ENCODE data around the gene VMP1. TPM values are rescaled to one million over a fixed set of nuclear protein-coding genes. Genes with fewer than 3 reads are reported as not detected.

Gene VMP1
- total and polyA plus RNA-seq, 12 donors = 52.4 to 335 (median 130) TPM

DNA sequence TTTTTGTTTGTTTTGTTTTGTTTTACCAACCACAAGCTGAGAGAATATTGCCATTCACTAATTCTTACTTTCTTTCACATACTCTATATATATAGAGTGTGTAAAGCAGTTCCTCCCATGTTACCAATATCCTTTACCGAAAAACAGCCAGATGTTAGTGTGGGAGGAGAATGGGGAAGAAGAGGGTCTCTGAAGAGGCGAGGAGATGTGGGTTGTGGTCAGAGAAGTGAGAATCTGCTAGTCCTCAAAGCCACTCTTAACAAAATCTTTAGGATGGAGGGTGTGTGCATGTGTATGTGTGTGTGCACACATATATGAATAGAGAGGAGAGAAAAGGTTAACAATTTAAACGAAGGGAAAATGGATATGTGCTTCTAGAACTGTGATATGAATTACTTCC lies 104.7 kb downstream of the VMP1 start:
- no peak for TF ChIP-seq POLR2A (IDR thresholded peaks at IDR 0.05)
- TF ChIP-seq, protein P1, sequence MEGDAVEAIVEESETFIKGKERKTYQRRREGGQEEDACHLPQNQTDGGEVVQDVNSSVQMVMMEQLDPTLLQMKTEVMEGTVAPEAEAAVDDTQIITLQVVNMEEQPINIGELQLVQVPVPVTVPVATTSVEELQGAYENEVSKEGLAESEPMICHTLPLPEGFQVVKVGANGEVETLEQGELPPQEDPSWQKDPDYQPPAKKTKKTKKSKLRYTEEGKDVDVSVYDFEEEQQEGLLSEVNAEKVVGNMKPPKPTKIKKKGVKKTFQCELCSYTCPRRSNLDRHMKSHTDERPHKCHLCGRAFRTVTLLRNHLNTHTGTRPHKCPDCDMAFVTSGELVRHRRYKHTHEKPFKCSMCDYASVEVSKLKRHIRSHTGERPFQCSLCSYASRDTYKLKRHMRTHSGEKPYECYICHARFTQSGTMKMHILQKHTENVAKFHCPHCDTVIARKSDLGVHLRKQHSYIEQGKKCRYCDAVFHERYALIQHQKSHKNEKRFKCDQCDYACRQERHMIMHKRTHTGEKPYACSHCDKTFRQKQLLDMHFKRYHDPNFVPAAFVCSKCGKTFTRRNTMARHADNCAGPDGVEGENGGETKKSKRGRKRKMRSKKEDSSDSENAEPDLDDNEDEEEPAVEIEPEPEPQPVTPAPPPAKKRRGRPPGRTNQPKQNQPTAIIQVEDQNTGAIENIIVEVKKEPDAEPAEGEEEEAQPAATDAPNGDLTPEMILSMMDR (IDR thresholded peaks at IDR 0.05) = no peak
- peaks cover 0 to 10% of the 10 kb centered on the region in 2 donors for H3K36me3 ChIP-seq (replicated peaks in 1 of 2)
- no peaks in the 10 kb centered on the region for H3K27me3 ChIP-seq
- 78 to 84% (median 82%) methylated on average over 3 of the region's 3 CpGs for WGBS, 4 donors
- intact Hi-C loops (cut with DNase I) = no loop called here
- no peaks in the 10 kb centered on the region for H3K4me1 ChIP-seq (replicated peaks in 1 of 2)
- no peak overlapping the region for H3K4me3 ChIP-seq
- H3K9me3 ChIP-seq (replicated peaks in 1 of 3) = no peaks in the 10 kb centered on the region
- no peak for DNase-seq
- no peak overlapping the region for H3K27ac ChIP-seq

DNA sequence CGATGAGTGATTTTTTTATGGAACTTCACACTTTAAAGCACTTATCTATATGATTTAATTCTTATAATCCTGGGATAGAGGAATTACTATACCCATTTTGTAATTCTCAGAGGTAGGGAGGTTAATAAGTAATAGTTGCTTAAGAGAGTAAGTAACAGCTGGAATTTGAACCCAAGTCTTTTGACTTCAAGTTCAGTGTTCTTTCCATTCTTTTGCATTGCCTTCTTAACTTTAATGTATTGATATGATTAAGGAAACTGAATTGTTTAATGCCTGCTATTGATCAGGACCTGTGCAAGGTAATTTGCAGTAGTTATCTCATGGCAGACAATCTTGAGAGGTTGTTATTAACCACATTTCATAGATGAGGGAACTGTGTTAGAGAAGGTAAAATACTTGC lies 106.8 kb downstream of the VMP1 start:
- Histone ChIP-seq H3K4me3 (no peak overlapping the region), H3K4me1 (replicated peaks in 1 of 2) (no peaks in the 10 kb centered on the region), H3K9me3 (replicated peaks in 1 of 3) (no peaks in the 10 kb centered on the region), H3K36me3 (replicated peaks in 1 of 2) (peaks cover 0 to 10% of the 10 kb centered on the region in 2 donors), H3K27me3 (no peaks in the 10 kb centered on the region), H3K27ac (no peak overlapping the region)
- DNase-seq = no peak
- intact Hi-C loops (cut with DNase I) = no loop called here
- 94 to 100% (median 98%) methylated on average over 1 of the region's 1 CpG for WGBS, 4 donors
- TF ChIP-seq POLR2A (IDR thresholded peaks at IDR 0.05) = no peak
- TF ChIP-seq, protein P1 (IDR thresholded peaks at IDR 0.05) = no peak

DNA sequence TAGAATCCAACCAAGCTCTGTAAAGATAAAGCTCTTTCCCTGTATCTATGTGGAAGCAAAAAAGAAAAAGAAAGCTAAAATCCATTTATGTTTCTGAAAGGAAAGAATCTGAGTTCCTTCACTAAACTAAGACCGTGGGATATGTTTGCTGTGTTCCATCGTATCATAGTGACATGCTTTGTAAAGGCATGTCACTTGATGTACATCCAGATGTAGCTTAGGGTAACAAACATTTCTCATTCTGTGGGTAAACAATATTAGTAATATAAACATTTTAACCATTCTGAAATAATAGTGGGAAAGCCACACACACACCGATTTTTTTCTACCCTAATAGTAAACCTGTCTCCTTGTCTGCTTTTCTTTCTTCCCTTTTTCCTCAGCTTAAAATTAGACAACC lies 107.2 kb downstream of the VMP1 start:
- Histone ChIP-seq H3K4me3 (no peak overlapping the region), H3K9me3 (replicated peaks in 1 of 3) (no peaks in the 10 kb centered on the region), H3K4me1 (replicated peaks in 1 of 2) (no peaks in the 10 kb centered on the region), H3K36me3 (replicated peaks in 1 of 2) (peaks cover 0 to 9% of the 10 kb centered on the region in 2 donors), H3K27ac (no peak overlapping the region), H3K27me3 (no peaks in the 10 kb centered on the region)
- no peak for DNase-seq
- 83 to 88% (median 85%) methylated on average over 3 of the region's 3 CpGs for WGBS, 4 donors
- no peak for TF ChIP-seq POLR2A (IDR thresholded peaks at IDR 0.05)
- TF ChIP-seq, protein P1 (IDR thresholded peaks at IDR 0.05) = no peak
- intact Hi-C loops (cut with DNase I) = no loop called here

DNA sequence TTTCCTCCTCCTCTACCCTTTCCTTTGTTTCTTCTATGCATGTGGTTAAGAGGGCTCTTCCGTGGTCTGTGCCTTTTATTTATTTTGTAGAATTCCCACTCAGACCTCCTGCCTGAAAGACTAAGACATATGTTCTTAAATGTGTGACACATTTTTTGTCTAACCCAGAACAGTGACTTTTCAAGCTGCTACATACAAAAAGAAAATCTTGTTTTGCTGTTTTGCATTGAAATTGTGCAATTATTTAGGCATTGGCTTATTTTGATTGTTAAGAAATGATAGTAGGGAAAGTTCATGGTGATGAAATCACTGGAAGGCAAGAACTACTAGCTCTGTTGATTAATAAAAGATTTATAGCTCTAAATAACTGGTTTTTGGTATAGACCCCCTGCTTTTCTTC lies 108.5 kb downstream of the VMP1 start:
- 37 to 89% (median 83%) methylated on average over 1 of the region's 1 CpG for WGBS, 4 donors
- Histone ChIP-seq H3K9me3 (replicated peaks in 1 of 3) (no peaks in the 10 kb centered on the region), H3K27me3 (no peaks in the 10 kb centered on the region), H3K36me3 (replicated peaks in 1 of 2) (peaks cover 0 to 6% of the 10 kb centered on the region in 2 donors), H3K4me3 (no peak overlapping the region), H3K4me1 (replicated peaks in 1 of 2) (no peaks in the 10 kb centered on the region), H3K27ac (peak overlapping the region in 3 of 5 donors; percentile 4 to 42 (median 16))
- TF ChIP-seq POLR2A (IDR thresholded peaks at IDR 0.05) = no peak
- TF ChIP-seq, protein P1 (IDR thresholded peaks at IDR 0.05) = no peak
- DNase-seq = no peak
- intact Hi-C loops (cut with DNase I) = no loop called here
